ENCODE measurements around the gene MID1.

Gene MID1

GRCh38 chrX:10479508-10479907 lies 140.9 kb downstream of the MID1 start:
- Histone ChIP-seq H3K9ac (ENCODE audit: low read length) (no peak overlapping the region), H3K23ac (ENCODE audit: low read length in 2 of 2) (no peak overlapping the region), H2AK5ac (ENCODE audit: low read length, severe bottlenecking) (no peak overlapping the region), H2BK5ac (ENCODE audit: low read depth, low read length, poor library complexity, severe bottlenecking) (no peak overlapping the region), H4K91ac (ENCODE audit: low read length) (no peak overlapping the region), H3K79me1 (replicated peaks; ENCODE audit: low read length, poor library complexity, severe bottlenecking) (peaks cover 3% of the 10 kb centered on the region), H3K18ac (ENCODE audit: low read depth in 1 of 2, low read length in 2 of 2) (no peak overlapping the region), H3K14ac (ENCODE audit: low read length in 2 of 2) (no peak overlapping the region), H3K36me3 (ENCODE audit: control insufficient read depth in 1 of 2, insufficient read depth in 2 of 2, low read depth in 1 of 2, low read length in 2 of 2) (no peaks in the 10 kb centered on the region), H2AFZ (ENCODE audit: low read depth, low read length) (no peak overlapping the region), H3K4me3 (ENCODE audit: insufficient read depth in 1 of 2, low read depth in 1 of 2, low read length in 2 of 2) (no peak overlapping the region), H4K8ac (ENCODE audit: low read length) (no peak overlapping the region), H2BK12ac (ENCODE audit: low read length in 2 of 2) (no peak overlapping the region), H3K4me2 (ENCODE audit: low read length, poor library complexity, severe bottlenecking) (no peak overlapping the region), H3K4me1 (ENCODE audit: control insufficient read depth, insufficient read depth, low read depth, low read length) (no peaks in the 10 kb centered on the region), H3K27me3 (ENCODE audit: control insufficient read depth in 1 of 2, insufficient read depth in 1 of 2, low read length in 2 of 2) (no peaks in the 10 kb centered on the region), H3K27ac (ENCODE audit: low read length, poor library complexity, severe bottlenecking) (no peak overlapping the region), H2BK120ac (ENCODE audit: low read depth, low read length) (no peak overlapping the region), H2BK15ac (ENCODE audit: low read depth, poor library complexity, severe bottlenecking) (no peak overlapping the region), H3K4ac (ENCODE audit: low read depth in 1 of 2, low read length in 2 of 2) (no peak overlapping the region), H3K9me3 (ENCODE audit: control insufficient read depth, low read length) (no peaks in the 10 kb centered on the region)
- WGBS = 100% methylated on average over 2 of the region's 3 CpGs
- no peak for DNase-seq

GRCh38 chrX:10477525-10477924 lies 142.9 kb downstream of the MID1 start:
- Histone ChIP-seq H3K18ac (ENCODE audit: low read depth in 1 of 2, low read length in 2 of 2) (no peak overlapping the region), H3K4me2 (ENCODE audit: low read length, poor library complexity, severe bottlenecking) (no peak overlapping the region), H3K79me1 (replicated peaks; ENCODE audit: low read length, poor library complexity, severe bottlenecking) (peaks cover 3% of the 10 kb centered on the region), H3K9ac (ENCODE audit: low read length) (no peak overlapping the region), H3K14ac (ENCODE audit: low read length in 2 of 2) (no peak overlapping the region), H2BK12ac (ENCODE audit: low read length in 2 of 2) (no peak overlapping the region), H3K4ac (ENCODE audit: low read depth in 1 of 2, low read length in 2 of 2) (no peak overlapping the region), H2BK120ac (ENCODE audit: low read depth, low read length) (no peak overlapping the region), H3K4me1 (ENCODE audit: control insufficient read depth, insufficient read depth, low read depth, low read length) (no peaks in the 10 kb centered on the region), H2BK15ac (ENCODE audit: low read depth, poor library complexity, severe bottlenecking) (no peak overlapping the region), H2BK5ac (ENCODE audit: low read depth, low read length, poor library complexity, severe bottlenecking) (no peak overlapping the region), H3K23ac (ENCODE audit: low read length in 2 of 2) (no peak overlapping the region), H2AFZ (ENCODE audit: low read depth, low read length) (no peak overlapping the region), H4K91ac (ENCODE audit: low read length) (no peak overlapping the region), H2AK5ac (ENCODE audit: low read length, severe bottlenecking) (no peak overlapping the region), H3K36me3 (ENCODE audit: control insufficient read depth in 1 of 2, insufficient read depth in 2 of 2, low read depth in 1 of 2, low read length in 2 of 2) (peaks cover 3 to 4% of the 10 kb centered on the region in 2 experiments), H3K9me3 (ENCODE audit: control insufficient read depth, low read length) (no peaks in the 10 kb centered on the region), H3K27ac (ENCODE audit: low read length, poor library complexity, severe bottlenecking) (no peak overlapping the region), H3K4me3 (ENCODE audit: insufficient read depth in 1 of 2, low read depth in 1 of 2, low read length in 2 of 2) (no peak overlapping the region), H3K27me3 (ENCODE audit: control insufficient read depth in 1 of 2, insufficient read depth in 1 of 2, low read length in 2 of 2) (no peaks in the 10 kb centered on the region), H4K8ac (ENCODE audit: low read length) (no peak overlapping the region)
- 98% methylated on average over 2 of the region's 3 CpGs for WGBS
- DNase-seq = no peak

- Histone ChIP-seq H2BK5ac (ENCODE audit: low read depth, low read length, poor library complexity, severe bottlenecking) (no peak overlapping the region), H3K79me1 (replicated peaks; ENCODE audit: low read length, poor library complexity, severe bottlenecking) (peaks cover 2% of the 10 kb centered on the region), H3K27me3 (ENCODE audit: control insufficient read depth in 1 of 2, insufficient read depth in 1 of 2, low read length in 2 of 2) (no peaks in the 10 kb centered on the region), H2AK5ac (ENCODE audit: low read length, severe bottlenecking) (no peak overlapping the region), H3K4me3 (ENCODE audit: insufficient read depth in 1 of 2, low read depth in 1 of 2, low read length in 2 of 2) (no peak overlapping the region), H3K36me3 (ENCODE audit: control insufficient read depth in 1 of 2, insufficient read depth in 2 of 2, low read depth in 1 of 2, low read length in 2 of 2) (peaks cover 3 to 4% of the 10 kb centered on the region in 2 experiments), H3K4me2 (ENCODE audit: low read length, poor library complexity, severe bottlenecking) (no peak overlapping the region), H3K27ac (ENCODE audit: low read length, poor library complexity, severe bottlenecking) (no peak overlapping the region), H3K18ac (ENCODE audit: low read depth in 1 of 2, low read length in 2 of 2) (no peak overlapping the region), H3K9me3 (ENCODE audit: control insufficient read depth, low read length) (no peaks in the 10 kb centered on the region), H2BK120ac (ENCODE audit: low read depth, low read length) (no peak overlapping the region), H3K23ac (ENCODE audit: low read length in 2 of 2) (no peak overlapping the region), H4K8ac (ENCODE audit: low read length) (no peak overlapping the region), H4K91ac (ENCODE audit: low read length) (no peak overlapping the region), H2AFZ (ENCODE audit: low read depth, low read length) (no peak overlapping the region), H2BK12ac (ENCODE audit: low read length in 2 of 2) (no peak overlapping the region), H3K9ac (ENCODE audit: low read length) (no peak overlapping the region), H3K14ac (ENCODE audit: low read length in 2 of 2) (no peak overlapping the region), H3K4ac (ENCODE audit: low read depth in 1 of 2, low read length in 2 of 2) (no peak overlapping the region), H3K4me1 (ENCODE audit: control insufficient read depth, insufficient read depth, low read depth, low read length) (no peaks in the 10 kb centered on the region), H2BK15ac (ENCODE audit: low read depth, poor library complexity, severe bottlenecking) (no peak overlapping the region)
- DNase-seq = no peak
- 98% methylated on average over 5 of the region's 6 CpGs for WGBS
These were observed 145.3 kb downstream of the MID1 start for GRCh38 chrX:10474913-10475568.

- Histone ChIP-seq H3K14ac (ENCODE audit: low read length in 2 of 2) (no peak overlapping the region), H3K9ac (ENCODE audit: low read length) (no peak overlapping the region), H4K8ac (ENCODE audit: low read length) (no peak overlapping the region), H3K79me1 (replicated peaks; ENCODE audit: low read length, poor library complexity, severe bottlenecking) (peaks cover 2% of the 10 kb centered on the region), H2BK120ac (ENCODE audit: low read depth, low read length) (no peak overlapping the region), H3K36me3 (ENCODE audit: control insufficient read depth in 1 of 2, insufficient read depth in 2 of 2, low read depth in 1 of 2, low read length in 2 of 2) (peaks cover 3 to 4% of the 10 kb centered on the region in 2 experiments), H2AK5ac (ENCODE audit: low read length, severe bottlenecking) (no peak overlapping the region), H3K4me1 (ENCODE audit: control insufficient read depth, insufficient read depth, low read depth, low read length) (peaks cover 1% of the 10 kb centered on the region), H3K27ac (ENCODE audit: low read length, poor library complexity, severe bottlenecking) (no peak overlapping the region), H3K4ac (ENCODE audit: low read depth in 1 of 2, low read length in 2 of 2) (no peak overlapping the region), H2AFZ (ENCODE audit: low read depth, low read length) (no peak overlapping the region), H3K27me3 (ENCODE audit: control insufficient read depth in 1 of 2, insufficient read depth in 1 of 2, low read length in 2 of 2) (no peaks in the 10 kb centered on the region), H3K18ac (ENCODE audit: low read depth in 1 of 2, low read length in 2 of 2) (no peak overlapping the region), H3K23ac (ENCODE audit: low read length in 2 of 2) (no peak overlapping the region), H4K91ac (ENCODE audit: low read length) (no peak overlapping the region), H2BK15ac (ENCODE audit: low read depth, poor library complexity, severe bottlenecking) (no peak overlapping the region), H3K4me2 (ENCODE audit: low read length, poor library complexity, severe bottlenecking) (no peak overlapping the region), H3K4me3 (ENCODE audit: insufficient read depth in 1 of 2, low read depth in 1 of 2, low read length in 2 of 2) (no peak overlapping the region), H2BK12ac (ENCODE audit: low read length in 2 of 2) (no peak overlapping the region), H3K9me3 (ENCODE audit: control insufficient read depth, low read length) (no peaks in the 10 kb centered on the region), H2BK5ac (ENCODE audit: low read depth, low read length, poor library complexity, severe bottlenecking) (no peak overlapping the region)
- no peak for DNase-seq
- WGBS = no CpG with 5 or more reads among the region's 1 CpG
These were observed 145.9 kb downstream of the MID1 start for GRCh38 chrX:10474510-10474909.

Measured in mesenchymal stem cell (in vitro differentiated cells and primary cell).